HepG2 (cell line): ENCODE data around the gene RAB5B. TPM values are rescaled to one million over a fixed set of nuclear protein-coding genes. Genes with fewer than 3 reads are reported as not detected.

Source experiments
- EHMT2 ChIP-seq: fragments of 200-600 bp; sonication (generic); IDR thresholded peaks from 2 replicates; pipeline ENCODE4 v1.7.0; 2017; ENCODE audit warnings: antibody characterized with exemption, low read depth, low read length, borderline replicate concordance
- KLF15 ChIP-seq: sonication (generic); formaldehyde crosslinking; IDR thresholded peaks from 2 replicates; pipeline ENCODE4 v1.8.1; 2023; ENCODE audit warnings: borderline replicate concordance, mild to moderate bottlenecking, inconsistent platforms, missing genetic modification reagents, mixed read lengths
- KMT2B ChIP-seq: IDR thresholded peaks from 2 replicates; pipeline ENCODE4 v1.6.1; 2016; ENCODE audit warnings: missing genetic modification reagents, missing compliant biosample characterization
- MAF1 ChIP-seq: sonication (generic); formaldehyde crosslinking; IDR thresholded peaks from 2 replicates; pipeline ENCODE4 v1.5.0; 2020; ENCODE audit warnings: missing genetic modification reagents, borderline replicate concordance
- MXI1 ChIP-seq: IDR thresholded peaks from 3 replicates; pipeline ENCODE4 v1.6.1; 2012; ENCODE audit warnings: low read depth, low read length, inconsistent platforms, borderline replicate concordance
- NFKB2 ChIP-seq: sonication (generic); formaldehyde crosslinking; IDR thresholded peaks from 2 replicates; pipeline ENCODE4 v1.4.0; 2020; ENCODE audit warnings: missing genetic modification reagents, borderline replicate concordance
- POLR2G ChIP-seq: fragments of 200-400 bp; formaldehyde crosslinking; IDR thresholded peaks from 2 replicates; pipeline ENCODE4 v1.6.1; 2018; ENCODE audit warnings: mild to moderate bottlenecking, low read depth, low read length, moderate library complexity
- REST ChIP-seq, 2 experiments: IDR thresholded peaks; 2 replicates each; pipeline ENCODE4 v1.6.1; 2011 to 2012; ENCODE audit warnings: low read length in 2 of 2, borderline replicate concordance in 1 of 2, low read depth in 1 of 2, mild to moderate bottlenecking in 1 of 2, moderate library complexity in 1 of 2
- SAP130 ChIP-seq: IDR thresholded peaks from 2 replicates; pipeline ENCODE4 v1.6.1; 2016; ENCODE audit warnings: low read depth
- SIN3A ChIP-seq: IDR thresholded peaks from 2 replicates; pipeline ENCODE4 v1.6.1; 2011; ENCODE audit warnings: low read depth, mild to moderate bottlenecking, control low read depth, low read length, borderline replicate concordance
- SRSF4 ChIP-seq: fragments of 200-400 bp; formaldehyde crosslinking; IDR thresholded peaks from one replicate; pipeline ENCODE4 v1.6.1; 2018; ENCODE audit warnings: mild to moderate bottlenecking, low read depth, low read length, moderate library complexity; ENCODE audit not compliant: poor library complexity, severe bottlenecking
- TBL1XR1 ChIP-seq: fragments of 150-350 bp; IDR thresholded peaks from 2 replicates; pipeline ENCODE4 v1.6.1; 2014; ENCODE audit warnings: borderline replicate concordance, low read length; ENCODE audit not compliant: partially characterized antibody
- TP53 ChIP-seq: sonication (generic); formaldehyde crosslinking; conservative IDR thresholded peaks from 2 replicates; pipeline ENCODE4 v1.4.0; 2020; ENCODE audit warnings: missing genetic modification reagents
- XRCC5 ChIP-seq: fragments of 200-400 bp; formaldehyde crosslinking; optimal IDR thresholded peaks from 2 replicates; pipeline ENCODE3; 2017; ENCODE audit warnings: mild to moderate bottlenecking, low read length
- ZNF282 ChIP-seq: fragments of 450-650 bp; IDR thresholded peaks from 2 replicates; pipeline ENCODE4 v1.6.1; 2018; ENCODE audit not compliant: partially characterized antibody
- ZNF329 ChIP-seq: sonication (generic); formaldehyde crosslinking; IDR thresholded peaks from 2 replicates; pipeline ENCODE4 v1.9.0; 2021; ENCODE audit warnings: low read depth, mild to moderate bottlenecking, missing genetic modification reagents
- ZNF430 ChIP-seq: sonication (generic); formaldehyde crosslinking; IDR thresholded peaks from 2 replicates; pipeline ENCODE4 v1.9.0; 2021; ENCODE audit warnings: mild to moderate bottlenecking, missing genetic modification reagents
- ZSCAN22 ChIP-seq: sonication (generic); formaldehyde crosslinking; IDR thresholded peaks from 2 replicates; pipeline ENCODE4 v1.4.0; 2020; ENCODE audit warnings: mild to moderate bottlenecking, missing genetic modification reagents
- ZSCAN29 ChIP-seq: sonication (generic); formaldehyde crosslinking; conservative IDR thresholded peaks from 2 replicates; pipeline ENCODE4 v1.4.0; 2020; ENCODE audit warnings: mild to moderate bottlenecking, missing genetic modification reagents
- polyA plus RNA-seq, 8 experiments: library from polyadenylated mRNA; depleted of rRNA in 3 of 8; stranded (reverse) in 7 of 8; unstranded in 1 of 8; fragments of >200 nt; fragmentation: Illumina TruSeq in 4 of 8; extraction: Trizol in 4 of 8; gene quantifications; 2 replicates each; pipeline versions ENCODE4 v1.2.1 to v1.2.3, GENCODE V29; 2011 to 2016; ENCODE audit warnings: low read depth in 4 of 8, missing spikeins in 1 of 8, mixed read lengths in 1 of 8; ENCODE audit not compliant: insufficient read depth in 1 of 8
- total RNA-seq, 5 experiments: library from RNA; depleted of rRNA; stranded (reverse); fragments of >200 nt; fragmentation: Illumina TruSeq; extraction: Trizol; gene quantifications; 2 replicates each; pipeline ENCODE4 v1.2.3, GENCODE V29; 2016; ENCODE audit warnings: low read depth in 1 of 5
- TF ChIP-seq, protein P1 (sequence below): sonication (generic); formaldehyde crosslinking; conservative IDR thresholded peaks from 2 replicates; pipeline ENCODE4 v1.4.0; 2020; ENCODE audit warnings: mild to moderate bottlenecking, missing genetic modification reagents, moderate library complexity
- TF ChIP-seq, protein P2 (sequence below): sonication (generic); formaldehyde crosslinking; IDR thresholded peaks from 2 replicates; pipeline ENCODE4 v1.4.0; 2020; ENCODE audit warnings: missing genetic modification reagents; ENCODE audit errors: not compliant biosample characterization

Gene RAB5B
- total and polyA plus RNA-seq, 2 of the 13 experiments (the other 11 are each of a cell fraction or from before 2014, with no cell fraction given) = 26.0 to 68.3 TPM

DNA sequence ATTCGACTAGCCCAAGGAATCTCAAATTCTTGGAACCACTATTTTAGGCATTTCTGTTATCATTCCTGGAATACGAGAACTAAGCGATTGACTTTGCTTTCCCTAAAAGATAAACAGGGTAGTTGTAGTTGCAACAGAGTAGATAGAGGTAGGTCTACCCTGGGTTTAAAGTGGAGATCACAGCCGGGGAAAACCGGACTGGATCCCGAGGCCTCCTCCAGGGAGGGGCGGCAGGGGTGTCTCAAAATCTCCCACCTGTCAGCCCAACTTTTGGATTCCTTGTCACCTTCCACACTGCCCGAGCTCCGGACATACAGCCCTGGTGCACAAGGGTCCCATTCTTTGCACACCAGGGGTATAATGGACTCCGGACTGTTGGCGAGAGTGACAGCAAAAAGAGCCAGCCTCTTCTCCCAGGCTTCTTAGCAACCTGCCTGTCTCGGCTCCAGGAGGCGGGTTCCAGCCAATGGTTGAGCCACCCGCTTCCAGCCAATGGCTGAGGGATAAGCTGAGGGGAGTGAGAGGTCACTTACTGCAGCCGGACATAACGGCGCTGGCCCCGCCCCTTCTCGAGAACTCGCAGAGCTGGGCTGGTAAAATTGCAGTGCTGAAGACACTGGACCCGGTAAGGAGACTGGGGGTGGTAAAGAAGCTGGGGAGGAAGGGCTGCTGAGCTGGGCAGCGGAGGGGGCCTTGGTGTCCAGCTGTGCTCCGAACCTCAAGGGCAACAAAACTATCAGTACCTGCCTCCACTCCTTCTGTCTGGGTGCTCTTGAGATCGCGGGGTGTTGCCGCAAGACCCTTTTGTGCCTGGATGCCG lies 23.0 kb downstream of the RAB5B start, which contains the start of gene SUOX (continued):
- TF ChIP-seq REST (IDR thresholded peaks at IDR 0.05; ENCODE audit: borderline replicate concordance in 1 of 2, low read depth in 1 of 2, low read length in 2 of 2) = no peak
- TF ChIP-seq MXI1 = peak; percentile 51; the same call in 1 of the 3 replicates
- no peak for TF ChIP-seq ZNF282
- 0 out of 2 replicates have a peak, but pooled peaks have one; percentile 63 for TF ChIP-seq MAF1 (CRISPR knock-in tag)
- TF ChIP-seq SIN3A = peak; percentile 83; the same call in 1 of the 2 replicates
- TF ChIP-seq SRSF4 = no peak
- no peak for TF ChIP-seq ZNF329 (CRISPR knock-in tag)
- TF ChIP-seq ZSCAN29 = no peak
- TF ChIP-seq TP53 (CRISPR knock-in tag) = 0 out of 2 replicates have a peak, but pooled peaks have one; percentile 30
- TF ChIP-seq SAP130 = peak; percentile 85
- TF ChIP-seq TBL1XR1 = no peak
- TF ChIP-seq ZSCAN22 (CRISPR knock-in tag) = no peak
- TF ChIP-seq, protein P1, sequence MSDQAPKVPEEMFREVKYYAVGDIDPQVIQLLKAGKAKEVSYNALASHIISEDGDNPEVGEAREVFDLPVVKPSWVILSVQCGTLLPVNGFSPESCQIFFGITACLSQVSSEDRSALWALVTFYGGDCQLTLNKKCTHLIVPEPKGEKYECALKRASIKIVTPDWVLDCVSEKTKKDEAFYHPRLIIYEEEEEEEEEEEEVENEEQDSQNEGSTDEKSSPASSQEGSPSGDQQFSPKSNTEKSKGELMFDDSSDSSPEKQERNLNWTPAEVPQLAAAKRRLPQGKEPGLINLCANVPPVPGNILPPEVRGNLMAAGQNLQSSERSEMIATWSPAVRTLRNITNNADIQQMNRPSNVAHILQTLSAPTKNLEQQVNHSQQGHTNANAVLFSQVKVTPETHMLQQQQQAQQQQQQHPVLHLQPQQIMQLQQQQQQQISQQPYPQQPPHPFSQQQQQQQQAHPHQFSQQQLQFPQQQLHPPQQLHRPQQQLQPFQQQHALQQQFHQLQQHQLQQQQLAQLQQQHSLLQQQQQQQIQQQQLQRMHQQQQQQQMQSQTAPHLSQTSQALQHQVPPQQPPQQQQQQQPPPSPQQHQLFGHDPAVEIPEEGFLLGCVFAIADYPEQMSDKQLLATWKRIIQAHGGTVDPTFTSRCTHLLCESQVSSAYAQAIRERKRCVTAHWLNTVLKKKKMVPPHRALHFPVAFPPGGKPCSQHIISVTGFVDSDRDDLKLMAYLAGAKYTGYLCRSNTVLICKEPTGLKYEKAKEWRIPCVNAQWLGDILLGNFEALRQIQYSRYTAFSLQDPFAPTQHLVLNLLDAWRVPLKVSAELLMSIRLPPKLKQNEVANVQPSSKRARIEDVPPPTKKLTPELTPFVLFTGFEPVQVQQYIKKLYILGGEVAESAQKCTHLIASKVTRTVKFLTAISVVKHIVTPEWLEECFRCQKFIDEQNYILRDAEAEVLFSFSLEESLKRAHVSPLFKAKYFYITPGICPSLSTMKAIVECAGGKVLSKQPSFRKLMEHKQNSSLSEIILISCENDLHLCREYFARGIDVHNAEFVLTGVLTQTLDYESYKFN = peak; percentile 66
- TF ChIP-seq EHMT2 = no peak
- no peak for TF ChIP-seq ZNF430 (CRISPR knock-in tag)
- TF ChIP-seq NFKB2 (CRISPR knock-in tag) = peak; percentile 69; the same call in 1 of the 2 replicates
- TF ChIP-seq POLR2G = peak; percentile 92
- peak; percentile 56; the same call in 1 of the 2 replicates for TF ChIP-seq KLF15
- TF ChIP-seq XRCC5 = peak; percentile 86
- TF ChIP-seq, protein P2, sequence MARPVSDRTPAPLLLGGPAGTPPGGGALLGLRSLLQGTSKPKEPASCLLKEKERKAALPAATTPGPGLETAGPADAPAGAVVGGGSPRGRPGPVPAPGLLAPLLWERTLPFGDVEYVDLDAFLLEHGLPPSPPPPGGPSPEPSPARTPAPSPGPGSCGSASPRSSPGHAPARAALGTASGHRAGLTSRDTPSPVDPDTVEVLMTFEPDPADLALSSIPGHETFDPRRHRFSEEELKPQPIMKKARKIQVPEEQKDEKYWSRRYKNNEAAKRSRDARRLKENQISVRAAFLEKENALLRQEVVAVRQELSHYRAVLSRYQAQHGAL (CRISPR knock-in tag) = peak; percentile 16
- peak; percentile 42; the same call in 1 of the 2 replicates for TF ChIP-seq KMT2B (CRISPR knock-in tag)
